Brain microvascular endothelial cell (primary cell): ENCODE data around the gene CD300LF.

Source experiments
- DNase-seq: peaks from one replicate; pipeline ENCODE4 v3.0.0-alpha.2; 2020
- H3K27ac ChIP-seq: fragments of 250-450 bp; sonication (Bioruptor Pico); 2 replicates; pipeline ENCODE4 v1.5.1; 2020; ENCODE audit warnings: mild to moderate bottlenecking, moderate library complexity
- H3K27me3 ChIP-seq: fragments of 250-450 bp; sonication (Bioruptor Pico); replicated peaks from 2 replicates; pipeline ENCODE4 v1.5.1; 2020; ENCODE audit warnings: mild to moderate bottlenecking
- H3K36me3 ChIP-seq: fragments of 250-450 bp; sonication (Bioruptor Pico); replicated peaks from 2 replicates; pipeline ENCODE4 v1.5.1; 2020; ENCODE audit warnings: mild to moderate bottlenecking
- H3K4me3 ChIP-seq: 2 replicates; pipeline ENCODE4 v1.5.1; 2011; ENCODE audit warnings: low read depth, mild to moderate bottlenecking, control low read depth, low read length, moderate library complexity
- CTCF ChIP-seq: IDR thresholded peaks from 2 replicates; pipeline ENCODE4 v1.5.1; 2011; ENCODE audit warnings: low read depth, mild to moderate bottlenecking, moderate library complexity, low read length, control low read depth, inconsistent platforms; ENCODE audit errors: missing control alignments
- in situ Hi-C: cut with HindIII; loops from 2 replicates; pipeline ENCODE4 v1.10.0; 2017; ENCODE audit warnings: low sequenced_read_pairs, low pct_ligation_motif_present

Gene CD300LF

GRCh38 chr17:74712756-74713155, at the start of gene CD300LF:
TSS of gene CD300LF (minus strand) at chr17:74712923. CDS start at chr17:74712866, 57 bp downstream.
- no peak for DNase-seq
- in situ Hi-C loops = no loop called here

GRCh38 chr17:74761931-74762330, 49.2 kb upstream of the CD300LF start:
- no peaks in the 10 kb centered on the region for H3K27me3 ChIP-seq
- H3K4me3 ChIP-seq = no peak overlapping the region
- in situ Hi-C loops = no loop called here
- no peak for DNase-seq
- TF ChIP-seq CTCF = no peak
- H3K27ac ChIP-seq = no peak overlapping the region
- no peaks in the 10 kb centered on the region for H3K36me3 ChIP-seq

More at GRCh38 chr17:74712756-74713155, at the start of gene CD300LF:
- Histone ChIP-seq H3K27me3 (no peaks in the 10 kb centered on the region), H3K27ac (no peak within 1 kb of the TSS), H3K4me3 (no peak within 1 kb of the TSS), H3K36me3 (no peaks in the 10 kb centered on the region)
- no peak for TF ChIP-seq CTCF

- no peaks in the 10 kb centered on the region for H3K36me3 ChIP-seq
- no peak for DNase-seq
- in situ Hi-C loops = no loop called here
- H3K4me3 ChIP-seq = no peak overlapping the region
- H3K27ac ChIP-seq = no peak overlapping the region
- TF ChIP-seq CTCF = no peak
- no peaks in the 10 kb centered on the region for H3K27me3 ChIP-seq
Measured at GRCh38 chr17:74761419-74761818, 48.7 kb upstream of the CD300LF start.

GRCh38 chr17:74760404-74761105, 47.8 kb upstream of the CD300LF start:
- Histone ChIP-seq H3K36me3 (no peaks in the 10 kb centered on the region), H3K27me3 (no peaks in the 10 kb centered on the region), H3K27ac (no peak overlapping the region), H3K4me3 (no peak overlapping the region)
- in situ Hi-C loops = no loop called here
- no peak for TF ChIP-seq CTCF
- no peak for DNase-seq

- DNase-seq = no peak
- in situ Hi-C loops = no loop called here
- no peaks in the 10 kb centered on the region for H3K27me3 ChIP-seq
- H3K36me3 ChIP-seq = no peaks in the 10 kb centered on the region
- no peak overlapping the region for H3K27ac ChIP-seq
- no peak overlapping the region for H3K4me3 ChIP-seq
- TF ChIP-seq CTCF = no peak
Measured at GRCh38 chr17:74759941-74760340, 47.2 kb upstream of the CD300LF start.
